HUES6 (cell line): Measurements from ENCODE around the gene PSMG2.
"Not testable (repeated sequence)": the region's sequence is repeated elsewhere in the genome, so short reads cannot be mapped to it uniquely, and the experiment has no call there.

Experiments
- H3K27ac ChIP-seq: 2 replicates; pipeline ENCODE4 v1.7.0; 2013; ENCODE audit warnings: low read depth, mild to moderate bottlenecking, low read length, inconsistent platforms
- H3K27me3 ChIP-seq: 2 replicates; pipeline ENCODE4 v1.6.1; 2013; ENCODE audit warnings: low read length; ENCODE audit not compliant: control insufficient read depth, insufficient read depth
- H3K36me3 ChIP-seq: 2 replicates; pipeline ENCODE4 v1.6.1; 2013; ENCODE audit warnings: low read length; ENCODE audit not compliant: control insufficient read depth, insufficient read depth
- H3K4me1 ChIP-seq: 2 replicates; pipeline ENCODE4 v1.6.1; 2013; ENCODE audit warnings: low read length; ENCODE audit not compliant: control insufficient read depth, insufficient read depth
- H3K4me3 ChIP-seq: 2 replicates; pipeline ENCODE4 v1.5.1; 2013; ENCODE audit warnings: low read depth, low read length
- H3K9ac ChIP-seq: one replicate; pipeline ENCODE4 v1.6.1; 2013; ENCODE audit warnings: mild to moderate bottlenecking, low read length
- H3K9me3 ChIP-seq: 2 replicates; pipeline ENCODE4 v1.6.1; 2013; ENCODE audit warnings: low read depth, low read length; ENCODE audit not compliant: control insufficient read depth, insufficient read depth

The PSMG2 gene

GRCh38 chr18:12750076-12750714 is 47.4 kb downstream of the PSMG2 start:
- Histone ChIP-seq H3K4me1 (no peaks in the 10 kb centered on the region), H3K9me3 (no peaks in the 10 kb centered on the region), H3K4me3 (no peak overlapping the region), H3K27ac (no peak overlapping the region), H3K9ac (no peak overlapping the region), H3K36me3 (no peaks in the 10 kb centered on the region), H3K27me3 (no peaks in the 10 kb centered on the region)

GRCh38 chr18:12750715-12751502 is 48.1 kb downstream of the PSMG2 start:
- Histone ChIP-seq H3K36me3 (no peaks in the 10 kb centered on the region), H3K9me3 (no peaks in the 10 kb centered on the region), H3K27me3 (no peaks in the 10 kb centered on the region), H3K9ac (no peak overlapping the region), H3K4me1 (no peaks in the 10 kb centered on the region), H3K4me3 (no peak overlapping the region), H3K27ac (no peak overlapping the region)

- Histone ChIP-seq H3K27ac (no peak overlapping the region), H3K4me1 (no peaks in the 10 kb centered on the region), H3K27me3 (no peaks in the 10 kb centered on the region), H3K4me3 (no peak overlapping the region), H3K36me3 (no peaks in the 10 kb centered on the region), H3K9ac (no peak overlapping the region), H3K9me3 (no peaks in the 10 kb centered on the region)
Measured at GRCh38 chr18:12751503-12751884, 48.7 kb downstream of the PSMG2 start.

- Histone ChIP-seq H3K27me3 (no peaks in the 10 kb centered on the region), H3K4me1 (no peaks in the 10 kb centered on the region), H3K9me3 (no peaks in the 10 kb centered on the region), H3K4me3 (no peak overlapping the region), H3K9ac (no peak overlapping the region), H3K36me3 (no peaks in the 10 kb centered on the region), H3K27ac (no peak overlapping the region)
Measured at GRCh38 chr18:12751891-12752290, 49.0 kb downstream of the PSMG2 start.

- H3K27ac ChIP-seq, result no peak overlapping the region
- no peak overlapping the region for H3K4me3 ChIP-seq
- no peaks in the 10 kb centered on the region for H3K4me1 ChIP-seq
- no peaks in the 10 kb centered on the region for H3K27me3 ChIP-seq
- H3K9me3 ChIP-seq, result no peaks in the 10 kb centered on the region
- H3K9ac ChIP-seq, result no peak overlapping the region
- no peaks in the 10 kb centered on the region for H3K36me3 ChIP-seq
Measured at GRCh38 chr18:12754511-12754910, 51.7 kb downstream of the PSMG2 start.

GRCh38 chr18:12755606-12756005 is 52.8 kb downstream of the PSMG2 start:
- H3K27me3 ChIP-seq, H3K9me3 ChIP-seq, H3K36me3 ChIP-seq, H3K27ac ChIP-seq, H3K9ac ChIP-seq, H3K4me1 ChIP-seq, H3K4me3 ChIP-seq: not testable (repeated sequence)

- H3K36me3 ChIP-seq, H3K9me3 ChIP-seq, H3K9ac ChIP-seq, H3K27me3 ChIP-seq, H3K27ac ChIP-seq, H3K4me3 ChIP-seq, H3K4me1 ChIP-seq: not testable (repeated sequence)
Measured at GRCh38 chr18:12756619-12757239, 53.9 kb downstream of the PSMG2 start.

- H3K4me3 ChIP-seq, H3K27ac ChIP-seq, H3K36me3 ChIP-seq, H3K9me3 ChIP-seq, H3K9ac ChIP-seq, H3K27me3 ChIP-seq, H3K4me1 ChIP-seq: not testable (repeated sequence)
Measured at GRCh38 chr18:12758566-12758965, 55.7 kb downstream of the PSMG2 start.

GRCh38 chr18:12765126-12765525 is 62.3 kb downstream of the PSMG2 start:
- H3K27me3 ChIP-seq, result no peaks in the 10 kb centered on the region
- H3K9ac ChIP-seq, result no peak overlapping the region
- H3K27ac ChIP-seq, result no peak overlapping the region

GRCh38 chr18:12765586-12765985 is 62.7 kb downstream of the PSMG2 start:
- no peak overlapping the region for H3K9ac ChIP-seq
- H3K27ac ChIP-seq, result no peak overlapping the region
- H3K27me3 ChIP-seq, result no peaks in the 10 kb centered on the region

More at GRCh38 chr18:12765126-12765525, 62.3 kb downstream of the PSMG2 start:
- Histone ChIP-seq H3K36me3 (no peaks in the 10 kb centered on the region), H3K4me3 (no peak overlapping the region), H3K9me3 (no peaks in the 10 kb centered on the region), H3K4me1 (peaks cover 5% of the 10 kb centered on the region)

GRCh38 chr18:12766986-12767433 is 64.2 kb downstream of the PSMG2 start:
- Histone ChIP-seq H3K9me3 (no peaks in the 10 kb centered on the region), H3K27me3 (no peaks in the 10 kb centered on the region), H3K36me3 (no peaks in the 10 kb centered on the region), H3K27ac (no peak overlapping the region), H3K4me1 (peaks cover 5% of the 10 kb centered on the region), H3K9ac (no peak overlapping the region), H3K4me3 (no peak overlapping the region)

More at GRCh38 chr18:12765586-12765985, 62.7 kb downstream of the PSMG2 start:
- Histone ChIP-seq H3K4me1 (peaks cover 5% of the 10 kb centered on the region), H3K9me3 (no peaks in the 10 kb centered on the region), H3K36me3 (no peaks in the 10 kb centered on the region), H3K4me3 (no peak overlapping the region)
